PC-3 (cell line): ENCODE results near the gene ADORA2A. TPM values are rescaled to one million over a fixed set of nuclear protein-coding genes. Genes with fewer than 3 reads are reported as not detected.

Experiments used
- ATAC-seq: fragments of 200-7000 bp; cut with Tn5 transposase; 2 replicates; pipeline ENCODE4 v1.9.1; 2020; ENCODE audit warnings: mild to moderate bottlenecking, moderate library complexity
- BruUV-seq: library from RNA; stranded (reverse); fragments of 400-500 nt; replicated peaks from 2 replicates; lab custom pipeline; 2021; lab: Mats Ljungman, UMichigan
- CTCF ChIA-PET: fragments of 300-600 bp; sonication (Branson Sonifier 250); formaldehyde crosslinking; loops from one replicate; lab custom pipeline; 2022; ENCODE audit warnings: antibody characterized with exemption; lab: Charles Lee
- POLR2A ChIA-PET: fragments of 300-600 bp; sonication (Branson Sonifier 250); formaldehyde crosslinking; loops from one replicate; lab custom pipeline; 2022; ENCODE audit warnings: antibody characterized with exemption; ENCODE audit not compliant: unreplicated experiment; lab: Charles Lee
- DNase-seq: peaks from one replicate; pipeline ENCODE4 v3.0.0-alpha.2; 2015
- H2AFZ ChIP-seq: fragments of 300-600 bp; sonication (generic); 2 replicates; pipeline ENCODE4 v1.6.0; 2016; ENCODE audit warnings: antibody characterized with exemption, low read length
- H3F3A ChIP-seq: fragments of 300-600 bp; sonication (generic); one replicate; pipeline ENCODE4 v1.6.0; 2017; ENCODE audit warnings: antibody characterized with exemption, low read length, control low read depth, mild to moderate bottlenecking; ENCODE audit not compliant: unreplicated experiment
- H3K27ac ChIP-seq: fragments of 300-600 bp; sonication (generic); 2 replicates; pipeline ENCODE4 v1.5.1; 2016; ENCODE audit warnings: mild to moderate bottlenecking, low read length
- H3K27me3 ChIP-seq: fragments of 300-600 bp; sonication (generic); 2 replicates; pipeline ENCODE4 v1.6.1; 2016; ENCODE audit warnings: low read length, mixed read lengths
- H3K36me3 ChIP-seq: fragments of 300-600 bp; sonication (generic); 2 replicates; pipeline ENCODE4 v1.6.1; 2016; ENCODE audit warnings: low read depth, mixed run types, low read length, mixed read lengths
- H3K4me1 ChIP-seq: fragments of 300-600 bp; sonication (generic); 2 replicates; pipeline ENCODE4 v1.5.1; 2016; ENCODE audit warnings: low read length; ENCODE audit not compliant: insufficient read depth
- H3K4me2 ChIP-seq: fragments of 300-600 bp; sonication (generic); 2 replicates; pipeline ENCODE4 v1.6.0; 2016; ENCODE audit warnings: low read length
- H3K4me3 ChIP-seq: fragments of 300-600 bp; sonication (generic); 2 replicates; pipeline ENCODE4 v1.5.1; 2016; ENCODE audit warnings: mild to moderate bottlenecking, low read length, mixed read lengths
- H3K79me2 ChIP-seq: fragments of 300-600 bp; sonication (generic); 2 replicates; pipeline ENCODE4 v1.6.1; 2017; ENCODE audit warnings: low read length, mixed read lengths
- H3K9ac ChIP-seq: fragments of 300-600 bp; sonication (generic); 2 replicates; pipeline ENCODE4 v1.6.0; 2016; ENCODE audit warnings: mild to moderate bottlenecking, low read length
- H3K9me2 ChIP-seq: fragments of 300-600 bp; sonication (generic); replicated peaks from 2 replicates; pipeline ENCODE4 v1.6.1; 2016; ENCODE audit warnings: mixed run types, low read length, mixed read lengths
- H3K9me3 ChIP-seq: fragments of 300-600 bp; sonication (generic); 2 replicates; pipeline ENCODE4 v1.6.1; 2016; ENCODE audit warnings: low read length, mixed read lengths
- H4K20me1 ChIP-seq: fragments of 300-600 bp; sonication (generic); 2 replicates; pipeline ENCODE4 v1.6.1; 2016; ENCODE audit warnings: low read length, mixed read lengths
- EZH2 ChIP-seq: fragments of 300-600 bp; sonication (generic); IDR thresholded peaks from one replicate; pipeline ENCODE4 v1.6.1; 2017; ENCODE audit warnings: antibody characterized with exemption, mild to moderate bottlenecking, low read length; ENCODE audit not compliant: unreplicated experiment
- EZH2phosphoT487 ChIP-seq: fragments of 300-600 bp; sonication (generic); IDR thresholded peaks from 2 replicates; pipeline ENCODE4 v1.6.1; 2018; ENCODE audit warnings: mild to moderate bottlenecking, antibody characterized with exemption, low read length, borderline replicate concordance
- intact Hi-C: fragments of 100-400 bp; cut with micrococcal nuclease; formaldehyde crosslinking; loops from 2 replicates; pipeline ENCODE4 v1.9.0; 2023
- total RNA-seq: library from RNA; depleted of rRNA; stranded (reverse); fragments of >200 nt; gene quantifications from 2 replicates; pipeline ENCODE4 v1.2.3, GENCODE V29; 2014
- TF ChIP-seq, protein P1 (sequence below): fragments of 300-600 bp; sonication (generic); conservative IDR thresholded peaks from 2 replicates; pipeline ENCODE4 v1.5.1; 2017; ENCODE audit warnings: antibody characterized with exemption, low read depth, mild to moderate bottlenecking, low read length

The ADORA2A gene
- total RNA-seq, 1 experiment from 2014 or later: 1.7 TPM

DNA sequence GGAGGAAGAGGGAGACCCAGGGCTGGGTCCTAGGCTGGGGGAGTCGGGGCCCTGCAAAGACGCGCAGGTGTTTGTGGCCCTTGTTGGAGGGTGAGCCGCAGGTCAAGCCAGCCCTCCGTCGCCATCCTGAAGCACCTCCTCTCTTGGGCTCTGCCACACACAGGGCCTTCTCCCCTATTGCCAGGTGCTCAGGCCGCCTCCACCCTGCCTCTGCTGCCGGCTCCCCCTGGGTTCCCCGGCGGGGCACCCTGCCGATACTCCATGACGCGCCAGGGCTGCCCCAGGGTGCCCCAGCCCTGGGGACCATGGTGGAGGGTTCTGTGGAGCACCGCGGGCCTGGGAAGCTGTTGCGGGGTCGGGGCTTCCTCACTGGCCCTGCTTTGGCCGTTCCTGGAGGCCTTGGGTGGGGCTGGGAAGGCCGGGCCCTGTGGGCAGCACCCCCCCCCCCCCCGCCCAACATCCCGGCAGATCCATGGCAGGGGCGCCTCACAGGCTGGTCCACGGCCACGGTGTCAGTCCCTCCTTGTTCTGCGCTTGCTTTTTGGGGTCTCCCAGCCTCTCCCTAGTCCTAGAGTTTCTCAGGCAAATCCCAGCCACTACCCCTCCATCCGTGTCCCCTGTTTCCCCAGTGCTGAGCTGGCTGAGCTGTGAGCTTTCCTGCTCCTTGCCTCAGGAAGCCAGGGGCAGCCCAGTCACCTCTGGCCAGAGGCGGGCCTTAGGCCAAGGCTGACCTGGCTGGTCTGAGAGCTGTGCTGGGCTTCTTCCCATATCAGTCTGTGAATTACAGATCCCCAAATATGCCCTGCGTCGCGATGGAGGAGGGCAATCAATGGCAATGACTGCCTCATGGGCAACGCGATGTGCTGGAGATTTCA is 2.3 kb upstream of the ADORA2A start:
- Histone ChIP-seq H4K20me1 (no peaks in the 10 kb centered on the region), H3K4me1 (no peaks in the 10 kb centered on the region), H3K27ac (no peak overlapping the region), H3K79me2 (no peaks in the 10 kb centered on the region), H3K9ac (no peak overlapping the region), H2AFZ (no peak overlapping the region), H3K9me3 (no peaks in the 10 kb centered on the region), H3K4me3 (no peak overlapping the region), H3K9me2 (no peaks in the 10 kb centered on the region), H3K36me3 (no peaks in the 10 kb centered on the region), H3K4me2 (no peak overlapping the region), H3K27me3 (no peaks in the 10 kb centered on the region), H3F3A (no peaks in the 10 kb centered on the region)
- POLR2A ChIA-PET: interaction anchor here (0.6 kb wide), 1 partner anchor 424 kb away, joined by 3 read pairs; no protein-coding TSS in a partner anchor
- TF ChIP-seq, protein P1, sequence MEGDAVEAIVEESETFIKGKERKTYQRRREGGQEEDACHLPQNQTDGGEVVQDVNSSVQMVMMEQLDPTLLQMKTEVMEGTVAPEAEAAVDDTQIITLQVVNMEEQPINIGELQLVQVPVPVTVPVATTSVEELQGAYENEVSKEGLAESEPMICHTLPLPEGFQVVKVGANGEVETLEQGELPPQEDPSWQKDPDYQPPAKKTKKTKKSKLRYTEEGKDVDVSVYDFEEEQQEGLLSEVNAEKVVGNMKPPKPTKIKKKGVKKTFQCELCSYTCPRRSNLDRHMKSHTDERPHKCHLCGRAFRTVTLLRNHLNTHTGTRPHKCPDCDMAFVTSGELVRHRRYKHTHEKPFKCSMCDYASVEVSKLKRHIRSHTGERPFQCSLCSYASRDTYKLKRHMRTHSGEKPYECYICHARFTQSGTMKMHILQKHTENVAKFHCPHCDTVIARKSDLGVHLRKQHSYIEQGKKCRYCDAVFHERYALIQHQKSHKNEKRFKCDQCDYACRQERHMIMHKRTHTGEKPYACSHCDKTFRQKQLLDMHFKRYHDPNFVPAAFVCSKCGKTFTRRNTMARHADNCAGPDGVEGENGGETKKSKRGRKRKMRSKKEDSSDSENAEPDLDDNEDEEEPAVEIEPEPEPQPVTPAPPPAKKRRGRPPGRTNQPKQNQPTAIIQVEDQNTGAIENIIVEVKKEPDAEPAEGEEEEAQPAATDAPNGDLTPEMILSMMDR: no peak
- no peak for TF ChIP-seq EZH2
- no peak for TF ChIP-seq EZH2phosphoT487
- DNase-seq (no peak), ATAC-seq (no peak)
- CTCF ChIA-PET: no interaction called here
- intact Hi-C loops: no loop called here
- BruUV-seq: no TSS peak

- Histone ChIP-seq H3K9ac (no peak overlapping the region), H3K9me2 (no peaks in the 10 kb centered on the region), H3K4me3 (no peak overlapping the region), H3K27ac (no peak overlapping the region), H2AFZ (no peak overlapping the region), H3K36me3 (no peaks in the 10 kb centered on the region), H3K79me2 (no peaks in the 10 kb centered on the region), H3K27me3 (no peaks in the 10 kb centered on the region), H3K4me2 (no peak overlapping the region), H3F3A (no peaks in the 10 kb centered on the region), H4K20me1 (no peaks in the 10 kb centered on the region), H3K9me3 (no peaks in the 10 kb centered on the region), H3K4me1 (no peaks in the 10 kb centered on the region)
- BruUV-seq: no TSS peak
- intact Hi-C loops: no loop called here
- no peak for TF ChIP-seq EZH2phosphoT487
- TF ChIP-seq EZH2: no peak
- TF ChIP-seq, protein P1: no peak
- ATAC-seq (no peak), DNase-seq (no peak)
- ChIA-PET CTCF (interaction anchor here (0.5 to 0.6 kb wide), 2 partner anchors 33 to 76 kb away, joined by 3 read pairs; no protein-coding TSS in a partner anchor), POLR2A (no interaction called here)
Observed at GRCh38 chr22:24426436-24426835, 963 bp upstream of the ADORA2A start.
